Fibroblast of skin of right quadriceps (primary cell): ENCODE data around the gene GHDC.
"Not testable (repeated sequence)": the region's sequence is repeated elsewhere in the genome, so short reads cannot be mapped to it uniquely, and the experiment has no call there.

Source experiments
- DNase-seq: peaks from one replicate; pipeline ENCODE4 v3.0.0-alpha.2; 2013

GHDC gene, protein sequence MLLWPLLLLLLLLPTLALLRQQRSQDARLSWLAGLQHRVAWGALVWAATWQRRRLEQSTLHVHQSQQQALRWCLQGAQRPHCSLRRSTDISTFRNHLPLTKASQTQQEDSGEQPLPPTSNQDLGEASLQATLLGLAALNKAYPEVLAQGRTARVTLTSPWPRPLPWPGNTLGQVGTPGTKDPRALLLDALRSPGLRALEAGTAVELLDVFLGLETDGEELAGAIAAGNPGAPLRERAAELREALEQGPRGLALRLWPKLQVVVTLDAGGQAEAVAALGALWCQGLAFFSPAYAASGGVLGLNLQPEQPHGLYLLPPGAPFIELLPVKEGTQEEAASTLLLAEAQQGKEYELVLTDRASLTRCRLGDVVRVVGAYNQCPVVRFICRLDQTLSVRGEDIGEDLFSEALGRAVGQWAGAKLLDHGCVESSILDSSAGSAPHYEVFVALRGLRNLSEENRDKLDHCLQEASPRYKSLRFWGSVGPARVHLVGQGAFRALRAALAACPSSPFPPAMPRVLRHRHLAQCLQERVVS

DNA sequence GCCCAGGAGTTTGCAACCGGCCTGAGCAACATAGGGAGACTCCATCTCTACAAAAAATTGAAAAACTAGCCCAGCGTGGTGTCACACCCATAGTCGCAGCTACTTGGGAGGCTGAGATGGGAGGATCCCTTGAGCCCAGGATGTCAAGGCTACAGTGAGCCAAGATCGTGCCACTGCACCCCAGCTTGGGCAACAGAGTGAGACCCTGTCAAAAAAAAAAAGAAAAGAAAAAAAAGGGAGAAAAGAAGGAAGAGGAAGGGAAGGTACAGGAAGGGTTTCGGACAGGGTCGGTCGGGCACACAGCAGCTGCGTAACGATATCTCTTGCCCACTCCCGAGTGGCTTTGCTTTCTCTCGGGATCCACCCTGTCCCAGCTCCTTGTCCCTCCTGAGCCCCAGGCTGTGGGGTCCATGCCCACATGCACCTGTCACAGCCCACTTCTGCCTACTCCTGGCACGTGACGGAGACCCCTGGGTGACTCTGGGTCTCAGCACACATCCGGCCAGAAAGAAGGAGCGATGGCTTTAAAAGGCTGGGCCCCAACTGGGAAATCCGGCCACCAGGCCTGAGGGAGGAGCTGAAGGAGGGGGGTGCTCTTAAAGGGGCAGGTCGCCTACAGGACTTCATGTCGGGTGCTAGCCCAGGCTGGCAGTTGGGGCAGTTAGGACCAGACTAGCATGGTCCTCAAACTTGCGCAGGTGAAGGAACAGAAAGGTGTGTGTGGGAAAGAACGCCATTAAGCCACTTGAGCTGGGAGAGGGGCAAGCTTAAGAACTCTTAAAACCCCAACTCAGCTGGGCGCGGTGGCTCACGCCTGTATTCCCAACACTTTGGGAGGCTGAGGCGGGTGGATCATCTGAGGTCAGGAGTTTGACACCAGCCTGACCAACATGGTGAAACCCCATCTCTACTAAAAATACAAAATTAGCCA lies at the start of gene GHDC:
GHDC (minus strand) TSS at position 526 of the 931 bp plus-strand sequence. CDS start 913 bp downstream, outside the sequence.
- peak; percentile 67 for DNase-seq

GRCh38 chr17:42243493-42243982 lies 49.2 kb upstream of the GHDC start:
- no peak for DNase-seq

DNA sequence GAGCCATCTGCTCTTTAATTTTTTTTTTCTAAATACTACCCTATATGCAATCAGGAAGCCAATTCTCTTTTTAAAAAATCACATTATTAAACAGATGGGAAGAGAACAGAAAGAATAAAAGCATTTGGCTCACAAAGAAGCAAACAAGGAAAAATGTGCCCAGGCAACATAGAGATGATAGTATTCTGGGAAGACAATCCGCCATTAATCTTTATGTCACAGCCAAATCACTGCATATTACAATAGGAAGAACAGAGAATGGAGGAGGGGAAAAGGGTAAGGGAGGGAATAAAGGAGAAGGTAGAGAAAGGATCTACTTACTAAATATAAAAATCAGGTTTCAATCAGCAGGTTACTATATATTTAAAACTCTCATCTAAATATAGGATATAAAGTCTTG lies 47.6 kb upstream of the GHDC start:
- DNase-seq: no peak

DNA sequence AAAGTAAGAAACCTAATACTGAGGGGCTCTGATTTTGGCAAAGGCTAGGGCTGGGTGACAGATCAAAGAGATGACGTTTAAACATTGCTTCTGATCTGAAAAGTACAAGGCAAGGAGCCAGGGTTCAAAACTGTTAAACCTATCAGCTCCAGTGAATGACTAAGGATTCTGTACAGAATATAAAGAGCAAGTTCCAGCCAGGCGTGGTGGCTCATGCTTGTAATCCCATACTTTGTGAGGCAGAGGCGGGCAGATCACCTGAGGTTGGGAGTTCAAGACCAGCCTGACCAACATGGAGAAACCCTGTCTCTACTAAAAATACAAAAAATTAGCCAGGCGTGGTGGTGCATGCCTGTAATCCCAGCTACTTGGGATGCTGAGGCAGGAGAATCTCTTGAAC lies 46.6 kb upstream of the GHDC start:
- not testable (repeated sequence) for DNase-seq

DNA sequence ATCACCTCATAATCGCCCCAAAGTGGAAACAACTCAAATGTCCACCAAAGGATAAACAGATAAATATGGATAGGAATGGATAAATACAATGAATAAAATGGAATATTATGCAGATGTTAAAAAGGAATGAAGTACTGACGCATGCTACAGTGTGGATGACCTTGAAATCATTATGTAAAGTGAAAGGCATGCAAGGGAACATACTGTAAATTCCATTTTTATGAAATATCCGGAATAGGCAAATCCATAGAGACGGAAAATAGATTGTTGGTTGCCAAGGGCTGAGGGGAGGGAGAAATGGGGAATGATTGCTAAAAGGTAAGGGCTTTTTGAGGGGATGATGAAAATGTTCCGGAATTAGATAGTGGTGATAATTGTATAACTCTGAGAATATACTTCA lies 45.9 kb upstream of the GHDC start:
- DNase-seq: no peak

GRCh38 chr17:42239576-42239975 lies 45.3 kb upstream of the GHDC start:
- DNase-seq: not testable (repeated sequence)

GRCh38 chr17:42236760-42237159 lies 42.5 kb upstream of the GHDC start:
- DNase-seq: no peak

GRCh38 chr17:42233994-42234393 lies 39.7 kb upstream of the GHDC start:
- DNase-seq: no peak

DNA sequence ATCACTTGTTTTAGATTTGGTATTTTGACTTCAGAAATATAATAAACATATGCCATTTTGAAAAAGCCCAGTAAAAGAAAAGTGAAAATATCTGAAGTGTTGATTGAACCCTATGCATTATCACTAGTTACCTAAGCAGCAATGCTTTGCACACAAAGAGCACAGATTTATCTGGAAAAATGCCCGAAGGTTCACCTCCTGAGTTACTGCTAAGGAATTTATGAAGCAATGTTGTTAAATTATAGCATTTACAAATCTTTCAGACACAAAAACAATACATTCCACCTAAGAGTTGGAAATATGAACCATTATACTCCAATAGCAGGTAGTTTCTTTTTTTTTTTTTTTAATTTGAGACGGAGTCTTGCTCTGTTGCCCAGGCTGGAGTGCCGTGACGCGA lies 38.9 kb upstream of the GHDC start:
- peak; percentile 60 for DNase-seq

- no peak for DNase-seq
Observed at GRCh38 chr17:42230225-42230624, 35.9 kb upstream of the GHDC start.

DNA sequence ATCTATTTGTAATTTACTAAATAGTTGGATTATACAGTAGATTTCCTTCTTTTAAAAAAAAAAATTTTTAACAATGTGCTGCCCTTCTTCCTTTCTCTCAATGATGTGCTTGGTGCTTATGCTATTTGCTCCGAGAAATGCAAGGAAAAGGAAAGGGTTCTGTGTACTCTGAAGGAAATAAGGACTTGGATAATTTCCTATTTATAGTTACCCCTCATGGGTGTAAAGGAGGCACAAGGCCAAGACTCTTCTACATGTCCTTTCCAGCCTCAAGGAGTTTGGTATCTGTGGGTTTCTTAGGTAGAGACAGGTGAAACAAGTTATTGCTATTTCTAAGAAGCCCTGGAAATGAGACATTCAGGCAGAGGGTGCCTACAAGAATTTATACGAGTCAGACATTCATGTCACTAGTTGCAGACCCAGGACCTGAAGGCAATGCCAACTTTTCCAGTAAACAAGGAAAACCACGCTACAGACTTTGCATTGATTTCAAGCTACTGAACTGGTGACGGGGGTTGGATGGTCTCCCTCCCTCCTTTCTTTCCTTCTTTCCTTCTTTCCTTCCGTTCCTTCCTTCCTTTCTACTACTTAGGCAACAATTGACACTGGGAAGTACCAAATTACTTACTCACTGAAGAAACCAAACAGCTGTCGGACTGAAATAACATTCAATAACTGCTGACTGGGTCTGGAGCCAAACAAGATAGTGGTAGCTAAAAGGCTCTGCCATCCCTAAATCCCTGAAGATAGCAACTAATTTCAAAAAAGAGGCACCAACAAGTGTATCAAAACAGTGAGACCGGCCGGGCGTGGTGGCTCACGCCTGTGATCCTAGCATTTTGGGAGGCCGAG lies 33.8 kb upstream of the GHDC start:
- no peak for DNase-seq

- no peak for DNase-seq
Observed at GRCh38 chr17:42225646-42226045, 31.4 kb upstream of the GHDC start.

GRCh38 chr17:42224651-42225050 lies 30.4 kb upstream of the GHDC start:
- no peak for DNase-seq

GRCh38 chr17:42221886-42222745 lies 27.8 kb upstream of the GHDC start:
- peak; percentile 42 for DNase-seq

GRCh38 chr17:42219280-42219679 lies 25.0 kb upstream of the GHDC start:
- DNase-seq: not testable (repeated sequence)

GRCh38 chr17:42214156-42214555 lies 19.9 kb upstream of the GHDC start:
- DNase-seq: no peak

GRCh38 chr17:42212382-42212781 lies 18.1 kb upstream of the GHDC start:
- no peak for DNase-seq

- not testable (repeated sequence) for DNase-seq
Observed at GRCh38 chr17:42211921-42212341, 17.6 kb upstream of the GHDC start.

- DNase-seq: no peak
Observed at GRCh38 chr17:42210046-42210445, 15.8 kb upstream of the GHDC start.

DNA sequence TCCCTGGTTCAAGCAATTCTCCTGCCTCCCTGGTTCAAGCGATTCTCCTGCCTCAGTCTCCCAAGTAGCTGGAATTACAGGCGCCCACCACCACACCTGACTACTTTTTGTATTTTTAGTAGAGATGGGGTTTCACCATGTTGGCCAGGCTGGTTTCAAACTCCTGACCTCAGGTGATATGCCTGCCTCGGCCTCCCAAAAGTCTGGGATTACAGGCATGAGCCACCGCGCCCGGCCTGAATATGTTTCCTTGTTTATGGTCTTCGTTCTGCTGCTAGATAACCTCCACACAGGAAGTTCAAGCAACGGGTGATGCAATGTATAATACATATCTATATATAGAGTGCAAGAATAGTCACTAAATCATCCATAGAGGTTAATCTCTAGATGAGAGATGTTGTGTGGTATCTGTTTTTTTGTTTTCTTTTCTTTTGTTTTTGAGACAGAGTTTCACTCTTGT lies 11.9 kb upstream of the GHDC start:
- not testable (repeated sequence) for DNase-seq

- DNase-seq: no peak
Observed at GRCh38 chr17:42203354-42203753, 9.1 kb upstream of the GHDC start.
